Suprapubic skin (tissue), 4 donors: Measurements from ENCODE around the gene KLKB1.
"Not testable (repeated sequence)": the region's sequence is repeated elsewhere in the genome, so short reads cannot be mapped to it uniquely, and the experiment has no call there.

ENCODE experiments used
- POLR2A ChIP-seq, 2 donors: fragments of 450-650 bp; IDR thresholded peaks; one replicate each; pipeline ENCODE4 v1.6.1; 2017; ENCODE audit warnings: antibody characterized with exemption in 2 of 2, mild to moderate bottlenecking in 2 of 2, moderate library complexity in 2 of 2
- POLR2AphosphoS5 ChIP-seq, 3 donors: sonication (generic); formaldehyde crosslinking; IDR thresholded peaks; one replicate each; pipeline ENCODE4 v1.6.1; 2017; ENCODE audit warnings: antibody characterized with exemption in 3 of 3
- TF ChIP-seq, protein P1 (sequence below), 2 donors: fragments of 200-600 bp in 1 of 2; fragments of 450-650 bp in 1 of 2; sonication (generic) in 1 of 2; IDR thresholded peaks; one replicate each; pipeline ENCODE4 v1.5.1; 2016 to 2019; ENCODE audit warnings: antibody characterized with exemption in 2 of 2, mild to moderate bottlenecking in 1 of 2, moderate library complexity in 1 of 2

DNA sequence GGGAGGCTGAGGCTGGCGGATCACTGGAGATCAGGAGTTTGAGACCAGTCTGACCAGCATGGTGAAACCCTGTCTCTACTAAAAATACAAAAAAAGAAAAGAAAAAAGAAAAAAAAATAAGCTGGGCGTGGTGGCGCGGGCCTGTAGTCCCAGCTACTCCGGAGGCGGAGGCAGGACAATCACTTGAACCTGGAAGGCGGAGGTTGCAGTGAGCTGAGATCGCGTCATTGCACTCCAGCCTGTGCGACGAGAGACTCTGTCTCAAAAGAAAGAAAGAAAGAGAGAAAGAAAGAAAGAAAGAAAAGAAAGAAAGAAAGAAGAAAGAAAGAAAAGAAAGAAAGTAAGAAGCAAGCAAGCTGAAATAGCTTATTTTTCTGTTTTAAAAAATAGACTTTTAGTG is 37.9 kb downstream of the KLKB1 start:
- TF ChIP-seq POLR2AphosphoS5, POLR2A (IDR thresholded peaks at IDR 0.05): not testable (repeated sequence)
- TF ChIP-seq, protein P1, sequence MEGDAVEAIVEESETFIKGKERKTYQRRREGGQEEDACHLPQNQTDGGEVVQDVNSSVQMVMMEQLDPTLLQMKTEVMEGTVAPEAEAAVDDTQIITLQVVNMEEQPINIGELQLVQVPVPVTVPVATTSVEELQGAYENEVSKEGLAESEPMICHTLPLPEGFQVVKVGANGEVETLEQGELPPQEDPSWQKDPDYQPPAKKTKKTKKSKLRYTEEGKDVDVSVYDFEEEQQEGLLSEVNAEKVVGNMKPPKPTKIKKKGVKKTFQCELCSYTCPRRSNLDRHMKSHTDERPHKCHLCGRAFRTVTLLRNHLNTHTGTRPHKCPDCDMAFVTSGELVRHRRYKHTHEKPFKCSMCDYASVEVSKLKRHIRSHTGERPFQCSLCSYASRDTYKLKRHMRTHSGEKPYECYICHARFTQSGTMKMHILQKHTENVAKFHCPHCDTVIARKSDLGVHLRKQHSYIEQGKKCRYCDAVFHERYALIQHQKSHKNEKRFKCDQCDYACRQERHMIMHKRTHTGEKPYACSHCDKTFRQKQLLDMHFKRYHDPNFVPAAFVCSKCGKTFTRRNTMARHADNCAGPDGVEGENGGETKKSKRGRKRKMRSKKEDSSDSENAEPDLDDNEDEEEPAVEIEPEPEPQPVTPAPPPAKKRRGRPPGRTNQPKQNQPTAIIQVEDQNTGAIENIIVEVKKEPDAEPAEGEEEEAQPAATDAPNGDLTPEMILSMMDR (IDR thresholded peaks at IDR 0.05) = not testable (repeated sequence)
